Stomach smooth muscle (tissue), 2 donors: Measurements from ENCODE around the gene C19orf85.
"Not testable (repeated sequence)": the region's sequence is repeated elsewhere in the genome, so short reads cannot be mapped to it uniquely, and the experiment has no call there.

ENCODE experiments used
- H3K27ac ChIP-seq: one replicate; pipeline ENCODE4 v1.7.0; 2013; ENCODE audit warnings: mild to moderate bottlenecking, low read length, inconsistent platforms
- H3K27me3 ChIP-seq, 2 donors: one replicate each; pipeline ENCODE4 v1.7.0; 2013; ENCODE audit warnings: low read length in 2 of 2; ENCODE audit not compliant: insufficient read depth in 2 of 2, control insufficient read depth in 1 of 2
- H3K36me3 ChIP-seq, 2 donors: one replicate each; pipeline ENCODE4 v1.7.0; 2013; ENCODE audit warnings: low read length in 2 of 2; ENCODE audit not compliant: control insufficient read depth in 2 of 2, insufficient read depth in 2 of 2
- H3K4me1 ChIP-seq: one replicate; pipeline ENCODE4 v1.7.0; 2013; ENCODE audit warnings: low read length; ENCODE audit not compliant: control insufficient read depth, insufficient read depth
- H3K4me3 ChIP-seq, 2 donors: one replicate each; pipeline ENCODE4 v1.7.0; 2013; ENCODE audit warnings: low read length in 2 of 2
- H3K9ac ChIP-seq, 2 donors: one replicate each; pipeline ENCODE4 v1.7.0; 2013; ENCODE audit warnings: low read length in 2 of 2, mild to moderate bottlenecking in 1 of 2
- H3K9me3 ChIP-seq, 2 donors: one replicate each; pipeline ENCODE4 v1.7.0; 2013; ENCODE audit warnings: low read length in 2 of 2; ENCODE audit not compliant: control insufficient read depth in 2 of 2
- donor health status: healthy.
- donor health status: Pancreatic carcinoma.

C19orf85 gene

DNA sequence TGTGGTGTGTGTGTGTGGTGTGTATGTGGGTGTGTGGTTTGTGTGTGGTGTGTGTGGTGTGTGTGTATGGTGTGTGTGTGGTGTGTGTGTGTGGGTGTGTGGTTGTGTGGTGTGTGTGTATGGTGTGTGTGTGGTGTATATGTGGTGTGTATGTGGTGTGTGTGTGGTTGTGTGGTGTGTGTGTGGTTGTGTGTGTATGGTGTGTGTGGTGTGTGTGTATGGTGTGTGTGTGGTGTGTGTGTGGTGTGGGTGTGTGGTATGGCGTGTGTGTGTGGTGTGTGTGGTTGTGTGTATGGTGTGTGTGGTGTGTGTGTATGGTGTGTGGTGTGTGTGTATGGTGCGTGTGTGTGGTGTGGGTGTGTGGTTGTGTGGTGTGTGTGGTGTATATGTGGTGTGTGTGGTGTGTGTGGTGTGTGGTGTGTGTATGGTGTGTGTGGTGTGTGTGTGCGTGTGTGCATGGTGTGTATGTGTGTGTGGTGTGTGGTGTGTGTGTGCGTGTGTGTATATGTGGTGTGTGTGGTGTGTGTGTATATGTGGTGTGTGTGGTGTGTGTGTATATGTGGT, 30.1 kb downstream of the C19orf85 start:
- no peaks in the 10 kb centered on the region for H3K4me1 ChIP-seq
- no peaks in the 10 kb centered on the region for H3K36me3 ChIP-seq
- H3K9me3 ChIP-seq = no peaks in the 10 kb centered on the region
- peaks cover 62 to 65% of the 10 kb centered on the region in 2 donors for H3K27me3 ChIP-seq
- H3K4me3 ChIP-seq = no peak overlapping the region
- no peak overlapping the region for H3K27ac ChIP-seq
- no peak overlapping the region for H3K9ac ChIP-seq

DNA sequence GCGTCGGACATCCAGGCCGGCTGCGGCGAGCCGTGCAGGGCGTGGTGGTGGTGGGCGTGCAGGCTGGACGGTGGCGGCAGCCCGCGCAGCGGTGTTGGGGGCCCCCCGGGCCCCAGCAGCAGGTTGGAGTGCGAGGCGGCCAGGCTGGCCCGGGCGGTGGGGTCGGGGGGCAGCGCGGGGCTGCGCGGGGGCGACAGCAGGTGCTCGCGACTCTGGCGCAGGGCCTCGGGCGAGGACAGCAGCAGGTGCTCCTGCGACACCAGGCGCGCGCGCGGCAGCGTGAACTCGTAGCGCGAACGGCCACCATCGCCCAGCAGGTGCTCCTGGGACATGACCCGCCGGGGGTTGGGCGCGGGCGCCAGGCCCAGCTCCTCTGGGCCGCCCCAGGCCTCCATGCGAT, 31.3 kb downstream of the C19orf85 start:
- H3K4me1 ChIP-seq = no peaks in the 10 kb centered on the region
- H3K9me3 ChIP-seq = no peaks in the 10 kb centered on the region
- no peak overlapping the region for H3K9ac ChIP-seq
- H3K36me3 ChIP-seq = no peaks in the 10 kb centered on the region
- H3K27me3 ChIP-seq = peaks cover 56 to 61% of the 10 kb centered on the region in 2 donors
- H3K27ac ChIP-seq = no peak overlapping the region
- no peak overlapping the region for H3K4me3 ChIP-seq

DNA sequence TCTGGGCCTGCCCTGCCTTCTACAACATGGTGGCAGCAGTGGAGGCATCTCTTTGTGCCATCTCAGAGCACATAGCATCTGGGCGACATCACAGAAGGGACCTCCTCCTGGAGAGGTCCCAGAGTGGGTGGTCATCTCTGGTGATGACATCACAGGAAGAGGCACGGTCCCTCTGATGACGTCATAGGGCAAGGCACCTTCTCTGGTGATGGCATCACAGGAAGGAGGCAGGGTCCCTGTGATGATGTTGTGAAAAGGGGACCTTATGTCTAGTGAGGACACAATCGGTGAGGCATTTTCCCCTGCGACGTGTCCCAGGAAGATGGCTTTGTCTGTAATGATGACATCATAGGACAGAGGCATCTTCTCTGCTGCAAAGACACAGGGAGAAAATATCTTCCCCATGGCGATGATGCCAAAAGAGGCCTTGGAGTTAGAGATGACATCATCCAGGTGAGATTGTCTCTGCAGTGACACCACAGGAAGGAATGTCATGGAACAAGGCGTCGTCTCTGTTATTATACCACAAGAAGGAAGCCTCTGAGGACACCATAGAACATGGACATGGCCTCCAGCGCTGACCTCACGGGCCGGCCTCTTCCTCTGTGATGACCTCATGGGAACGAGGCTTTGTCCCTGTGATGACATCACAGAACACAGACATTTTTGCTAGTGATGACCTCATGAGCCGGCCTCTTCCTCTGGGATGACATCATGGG, 32.2 kb downstream of the C19orf85 start:
- Histone ChIP-seq H3K27me3 (peaks cover 50 to 58% of the 10 kb centered on the region in 2 donors), H3K36me3 (no peaks in the 10 kb centered on the region), H3K4me3 (no peak overlapping the region), H3K4me1 (no peaks in the 10 kb centered on the region), H3K9me3 (no peaks in the 10 kb centered on the region), H3K9ac (no peak overlapping the region), H3K27ac (no peak overlapping the region)

DNA sequence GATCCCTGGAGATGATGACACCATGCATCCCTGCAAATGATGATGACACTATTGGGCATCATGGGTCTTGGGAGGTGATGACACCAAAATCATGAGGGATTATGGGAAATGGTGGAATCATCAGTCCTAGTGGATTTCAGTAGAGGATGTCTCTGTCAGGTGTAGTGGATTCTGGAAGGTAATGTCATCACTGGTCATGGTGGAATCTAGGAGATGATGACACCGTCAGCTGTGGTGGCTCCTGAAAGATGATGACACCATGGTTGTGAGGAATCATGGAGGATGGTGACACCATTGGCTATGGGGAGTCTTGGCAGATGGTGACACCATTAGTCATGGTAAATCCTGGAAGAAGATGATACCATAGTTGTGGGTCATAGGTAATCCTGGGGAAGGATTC, 33.4 kb downstream of the C19orf85 start:
- Histone ChIP-seq H3K4me1 (no peaks in the 10 kb centered on the region), H3K9ac (no peak overlapping the region), H3K9me3 (no peaks in the 10 kb centered on the region), H3K4me3 (no peak overlapping the region), H3K27me3 (peaks cover 50 to 52% of the 10 kb centered on the region in 2 donors), H3K27ac (no peak overlapping the region), H3K36me3 (no peaks in the 10 kb centered on the region)

DNA sequence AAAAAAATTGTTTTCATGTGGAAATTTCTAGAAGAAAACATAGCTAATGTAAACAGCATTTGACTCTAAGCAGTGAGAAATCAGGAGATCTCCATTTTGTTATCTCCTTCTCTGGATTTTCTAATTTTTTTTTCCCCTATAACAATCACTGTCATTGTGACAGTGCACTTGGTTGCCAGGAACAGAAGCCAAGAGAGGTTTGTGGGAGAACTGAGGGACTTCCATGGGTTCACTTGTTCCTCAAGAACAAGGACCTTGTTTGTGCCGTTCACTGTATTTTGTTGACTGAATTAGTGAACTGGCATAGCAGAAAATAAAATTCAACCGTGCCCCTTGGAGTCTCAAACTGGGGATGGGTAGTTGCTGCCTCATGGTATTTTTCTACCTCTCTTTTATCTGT, 38.5 kb downstream of the C19orf85 start:
- no peaks in the 10 kb centered on the region for H3K36me3 ChIP-seq
- no peak overlapping the region for H3K27ac ChIP-seq
- H3K9ac ChIP-seq = no peak overlapping the region
- peaks cover 21 to 28% of the 10 kb centered on the region in 2 donors for H3K27me3 ChIP-seq
- no peaks in the 10 kb centered on the region for H3K4me1 ChIP-seq
- no peak overlapping the region for H3K4me3 ChIP-seq
- H3K9me3 ChIP-seq = no peaks in the 10 kb centered on the region

DNA sequence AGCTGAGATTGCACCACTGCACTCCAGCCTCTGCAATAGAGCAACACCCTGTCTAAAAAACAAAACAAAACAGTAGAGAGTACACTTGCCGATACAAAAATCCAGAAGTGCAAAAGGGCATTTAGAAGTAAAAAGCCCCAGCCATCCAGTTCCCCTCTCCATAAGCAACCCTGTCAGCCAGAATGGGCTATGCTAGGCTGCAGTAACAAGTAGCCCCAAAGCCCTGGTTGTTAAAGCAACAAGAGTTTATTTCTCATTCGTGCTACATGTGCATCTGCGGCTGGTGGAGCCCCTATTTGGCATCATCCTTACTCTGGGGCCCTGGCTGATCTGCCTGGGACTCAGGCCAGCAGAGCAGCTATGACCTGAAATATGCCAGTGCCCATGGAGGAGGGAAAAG, 40.0 kb downstream of the C19orf85 start:
- Histone ChIP-seq H3K27ac (no peak overlapping the region), H3K27me3 (peaks cover 8 to 23% of the 10 kb centered on the region in 2 donors), H3K9me3 (no peaks in the 10 kb centered on the region), H3K4me1 (no peaks in the 10 kb centered on the region), H3K9ac (no peak overlapping the region), H3K4me3 (no peak overlapping the region), H3K36me3 (no peaks in the 10 kb centered on the region)

DNA sequence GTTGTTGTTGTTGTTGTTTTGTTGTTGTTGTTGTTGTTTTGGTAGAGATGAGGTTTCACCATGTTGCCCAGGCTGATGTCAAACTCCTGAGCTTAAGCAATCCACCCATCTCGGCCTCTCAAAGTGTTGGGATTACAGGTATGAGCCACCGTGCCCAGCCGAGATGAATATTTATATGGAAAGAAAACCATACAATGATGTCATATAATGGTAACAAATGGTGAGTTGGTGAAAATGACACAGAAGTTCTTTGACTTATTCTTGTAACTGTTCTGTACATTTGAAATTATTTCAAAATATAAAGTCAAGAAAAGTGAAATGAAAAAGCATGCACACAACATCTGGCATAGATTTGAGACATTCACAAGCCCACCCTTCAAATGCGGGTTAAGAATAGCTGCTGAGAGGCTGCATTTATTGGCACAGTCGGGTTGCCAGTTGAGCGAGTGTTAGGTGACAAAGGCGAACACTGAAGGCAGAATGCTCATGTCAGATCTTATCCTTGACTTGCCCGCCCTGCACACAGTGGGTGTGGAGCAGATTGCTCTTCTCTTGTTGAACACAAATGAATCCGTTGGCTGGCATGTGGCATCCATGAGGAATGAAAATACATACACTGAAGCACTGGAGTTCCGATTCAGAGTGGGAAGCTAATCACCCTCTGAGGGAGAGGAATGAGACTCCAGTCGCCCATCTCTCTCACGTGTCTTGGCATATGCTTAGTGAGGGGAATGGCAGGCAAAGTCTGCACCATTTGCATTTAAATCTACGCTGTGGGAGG, 41.1 kb downstream of the C19orf85 start:
- no peaks in the 10 kb centered on the region for H3K9me3 ChIP-seq
- no peaks in the 10 kb centered on the region for H3K4me1 ChIP-seq
- no peak overlapping the region for H3K27ac ChIP-seq
- no peak overlapping the region for H3K4me3 ChIP-seq
- no peaks in the 10 kb centered on the region for H3K36me3 ChIP-seq
- H3K9ac ChIP-seq = no peak overlapping the region
- peaks cover 1 to 19% of the 10 kb centered on the region in 2 donors for H3K27me3 ChIP-seq

DNA sequence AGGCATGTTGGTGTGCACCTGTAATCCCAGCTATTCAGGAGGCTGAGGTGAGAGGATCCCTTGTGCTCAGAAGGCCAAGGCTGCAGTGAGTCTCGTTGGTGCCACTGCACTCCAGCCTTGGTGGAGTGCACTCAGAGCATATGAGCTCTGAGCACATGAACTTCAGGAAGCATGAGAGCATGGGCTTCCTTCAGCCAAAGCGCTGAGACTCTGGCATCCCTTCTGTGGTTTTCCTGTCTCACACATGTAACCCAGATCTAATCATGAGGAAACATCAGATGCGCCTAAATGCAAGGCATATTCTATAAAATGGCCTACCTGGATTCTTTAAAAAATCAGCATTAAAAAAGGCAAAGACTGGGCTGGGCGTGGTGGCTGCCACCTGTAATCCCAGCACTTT, 43.3 kb downstream of the C19orf85 start:
- peaks cover 0 to 17% of the 10 kb centered on the region in 2 donors for H3K27me3 ChIP-seq
- H3K27ac ChIP-seq, H3K4me1 ChIP-seq, H3K9ac ChIP-seq, H3K4me3 ChIP-seq, H3K9me3 ChIP-seq, H3K36me3 ChIP-seq: not testable (repeated sequence)

DNA sequence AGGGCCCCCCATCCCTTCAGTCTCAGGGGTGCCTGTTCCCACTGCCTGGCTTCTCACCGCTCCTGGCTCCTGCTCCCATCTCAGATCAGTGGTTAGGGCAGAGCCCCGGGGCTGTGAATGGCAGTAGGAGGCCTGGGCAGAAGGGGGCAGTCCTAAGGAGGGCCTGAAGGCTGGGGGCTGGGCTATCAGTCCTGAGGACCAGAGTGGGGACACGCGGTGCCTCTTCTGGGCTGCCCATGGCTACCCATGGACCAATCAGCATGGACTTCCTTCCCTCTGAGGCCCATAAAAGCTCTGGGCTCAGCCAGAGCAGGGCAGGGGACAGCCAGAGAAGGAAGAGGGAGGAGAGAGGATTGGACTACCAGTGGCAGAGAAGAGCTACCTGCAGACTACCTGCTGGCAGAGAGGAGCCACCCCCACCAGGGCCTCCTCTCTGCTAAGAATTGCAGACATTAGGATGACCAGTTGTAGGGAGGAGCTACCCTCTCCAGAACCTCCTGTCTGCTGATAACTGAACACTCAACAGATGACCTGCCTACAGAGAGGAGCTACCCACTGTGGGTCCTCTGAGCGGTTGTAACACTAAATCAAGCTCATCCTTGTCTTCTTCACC, 44.8 kb downstream of the C19orf85 start:
- Histone ChIP-seq H3K9me3 (no peaks in the 10 kb centered on the region), H3K27me3 (peaks cover 2 to 16% of the 10 kb centered on the region in 2 donors), H3K4me3 (no peak overlapping the region), H3K9ac (no peak overlapping the region), H3K4me1 (no peaks in the 10 kb centered on the region), H3K27ac (no peak overlapping the region), H3K36me3 (no peaks in the 10 kb centered on the region)

DNA sequence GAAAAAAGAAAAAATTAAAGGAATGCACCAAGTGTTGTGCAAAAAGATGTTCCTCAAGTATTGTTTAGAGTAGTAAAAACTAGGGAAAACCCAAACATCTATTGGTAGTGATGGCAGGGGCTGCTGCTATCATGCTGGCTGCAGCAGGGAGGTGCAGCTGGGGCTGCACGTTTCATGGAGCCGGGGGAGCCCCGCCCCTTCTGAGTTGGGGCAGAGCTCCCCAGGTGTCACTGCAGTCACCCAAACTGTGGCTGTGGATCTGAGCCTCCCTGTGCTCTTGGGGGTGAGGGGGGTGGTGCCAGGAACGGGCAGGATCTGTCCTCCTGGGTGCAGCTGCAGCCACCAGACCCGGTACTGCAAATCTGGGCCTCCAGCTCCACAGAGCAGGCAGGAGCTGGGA, 45.4 kb downstream of the C19orf85 start:
- Histone ChIP-seq H3K9me3 (no peaks in the 10 kb centered on the region), H3K4me3 (no peak overlapping the region), H3K36me3 (no peaks in the 10 kb centered on the region), H3K27me3 (peaks cover 2 to 11% of the 10 kb centered on the region in 2 donors), H3K4me1 (no peaks in the 10 kb centered on the region), H3K27ac (no peak overlapping the region), H3K9ac (no peak overlapping the region)
